HepG2 (cell line): Measurements from ENCODE around the gene NKD1. TPM values are rescaled to one million over a fixed set of nuclear protein-coding genes. Genes with fewer than 3 reads are reported as not detected.
A peak's percentile ranks its signal among the peaks of the same experiment; 100 is the strongest.

ENCODE experiments used
- AFF4 ChIP-seq: sonication (generic); formaldehyde crosslinking; IDR thresholded peaks from 2 replicates; pipeline ENCODE4 v1.4.0; 2020; ENCODE audit warnings: missing genetic modification reagents
- ARNT ChIP-seq: fragments of 450-650 bp; IDR thresholded peaks from 2 replicates; pipeline ENCODE4 v1.6.1; 2017
- ATF5 ChIP-seq: sonication (generic); formaldehyde crosslinking; IDR thresholded peaks from 2 replicates; pipeline ENCODE4 v1.4.0; 2020; ENCODE audit warnings: mild to moderate bottlenecking, low read depth, missing genetic modification reagents
- ETV6 ChIP-seq: sonication (generic); formaldehyde crosslinking; conservative IDR thresholded peaks from 2 replicates; pipeline ENCODE4 v1.4.0; 2020; ENCODE audit warnings: missing genetic modification reagents
- FOXO4 ChIP-seq: sonication (generic); formaldehyde crosslinking; conservative IDR thresholded peaks from 2 replicates; pipeline ENCODE4 v1.8.1; 2023; ENCODE audit warnings: missing genetic modification reagents
- KMT2B ChIP-seq: IDR thresholded peaks from 2 replicates; pipeline ENCODE4 v1.6.1; 2016; ENCODE audit warnings: missing genetic modification reagents, missing compliant biosample characterization
- LRRFIP1 ChIP-seq: sonication (generic); formaldehyde crosslinking; conservative IDR thresholded peaks from 2 replicates; pipeline ENCODE4 v1.4.0; 2020; ENCODE audit warnings: missing genetic modification reagents
- MATR3 ChIP-seq: sonication (generic); formaldehyde crosslinking; IDR thresholded peaks from 2 replicates; pipeline ENCODE4 v1.4.0; 2020; ENCODE audit warnings: missing genetic modification reagents
- MXD3 ChIP-seq: IDR thresholded peaks from 2 replicates; pipeline ENCODE4 v1.6.1; 2016; ENCODE audit warnings: mild to moderate bottlenecking, missing biosample characterization, missing genetic modification reagents
- ONECUT2 ChIP-seq: sonication (generic); formaldehyde crosslinking; IDR thresholded peaks from 2 replicates; pipeline ENCODE4 v1.4.0; 2020; ENCODE audit warnings: missing genetic modification reagents
- RBAK ChIP-seq: sonication (generic); formaldehyde crosslinking; IDR thresholded peaks from 2 replicates; pipeline ENCODE4 v1.5.1; 2020; ENCODE audit warnings: mild to moderate bottlenecking, missing genetic modification reagents
- RFX5 ChIP-seq: IDR thresholded peaks from 2 replicates; pipeline ENCODE4 v1.6.1; 2011; ENCODE audit warnings: low read depth, low read length, improper control_type of control experiment
- SAFB2 ChIP-seq: sonication (generic); formaldehyde crosslinking; IDR thresholded peaks from 2 replicates; pipeline ENCODE4 v1.5.1; 2020; ENCODE audit warnings: missing genetic modification reagents, low read depth, mild to moderate bottlenecking, borderline replicate concordance
- ZBTB34 ChIP-seq: sonication (generic); formaldehyde crosslinking; IDR thresholded peaks from 2 replicates; pipeline ENCODE4 v1.8.0; 2022; ENCODE audit warnings: mild to moderate bottlenecking, missing genetic modification reagents
- ZNF503 ChIP-seq: sonication (generic); formaldehyde crosslinking; IDR thresholded peaks from 2 replicates; pipeline ENCODE4 v1.4.0; 2020; ENCODE audit warnings: missing genetic modification reagents
- ZNF747 ChIP-seq: sonication (generic); formaldehyde crosslinking; IDR thresholded peaks from 2 replicates; pipeline ENCODE4 v1.8.1; 2023; ENCODE audit warnings: missing genetic modification reagents, mild to moderate bottlenecking, borderline replicate concordance
- ZNF773 ChIP-seq: sonication (generic); formaldehyde crosslinking; IDR thresholded peaks from 2 replicates; pipeline ENCODE4 v1.4.0; 2020; ENCODE audit warnings: missing genetic modification reagents, borderline replicate concordance
- polyA plus RNA-seq, 8 experiments: library from polyadenylated mRNA; depleted of rRNA in 3 of 8; stranded (reverse) in 7 of 8; unstranded in 1 of 8; fragments of >200 nt; fragmentation: Illumina TruSeq in 4 of 8; extraction: Trizol in 4 of 8; gene quantifications; 2 replicates each; pipeline versions ENCODE4 v1.2.1 to v1.2.3, GENCODE V29; 2011 to 2016; ENCODE audit warnings: low read depth in 4 of 8, missing spikeins in 1 of 8, mixed read lengths in 1 of 8; ENCODE audit not compliant: insufficient read depth in 1 of 8
- total RNA-seq, 5 experiments: library from RNA; depleted of rRNA; stranded (reverse); fragments of >200 nt; fragmentation: Illumina TruSeq; extraction: Trizol; gene quantifications; 2 replicates each; pipeline ENCODE4 v1.2.3, GENCODE V29; 2016; ENCODE audit warnings: low read depth in 1 of 5

NKD1 gene
- total and polyA plus RNA-seq, 2 of the 13 experiments (the other 11 are each of a cell fraction or from before 2014, with no cell fraction given): 70.4 to 121 TPM

GRCh38 chr16:50539053-50539695 is 9.0 kb upstream of the NKD1 start (continued):
- TF ChIP-seq AFF4 (CRISPR knock-in tag): no peak; the same call in 1 of the 2 replicates
- no peak for TF ChIP-seq MATR3 (CRISPR knock-in tag)
- peak; percentile 76 for TF ChIP-seq ONECUT2
- no peak for TF ChIP-seq RBAK (CRISPR knock-in tag)
- no peak for TF ChIP-seq KMT2B (CRISPR knock-in tag)
- no peak for TF ChIP-seq LRRFIP1 (CRISPR knock-in tag)
- TF ChIP-seq FOXO4: no peak
- TF ChIP-seq ARNT: no peak
- no peak for TF ChIP-seq ATF5 (CRISPR knock-in tag)
- TF ChIP-seq SAFB2 (CRISPR knock-in tag): no peak
- 0 out of 2 replicates have a peak, but pooled peaks have one; percentile 19 for TF ChIP-seq RFX5
- TF ChIP-seq ZNF503: no peak; the same call in 1 of the 2 replicates
- TF ChIP-seq ZNF747 (CRISPR knock-in tag): no peak
- 0 out of 2 replicates have a peak, but pooled peaks have one; percentile 79 for TF ChIP-seq ETV6 (CRISPR knock-in tag)
- peak; percentile 94 for TF ChIP-seq ZBTB34
- no peak for TF ChIP-seq MXD3
- TF ChIP-seq ZNF773 (CRISPR knock-in tag): no peak
